22Rv1 (cell line): ENCODE data around the gene DMD.

Experiments used
- CTCF ChIP-seq: fragments of 450-650 bp; IDR thresholded peaks from 2 replicates; pipeline ENCODE4 v1.5.1; 2017; ENCODE audit warnings: mild to moderate bottlenecking
- ZFX ChIP-seq: fragments of 450-650 bp; IDR thresholded peaks from 2 replicates; pipeline ENCODE4 v1.6.1; 2017; ENCODE audit warnings: antibody characterized with exemption, borderline replicate concordance

GRCh38 chrX:31988975-31989374 is 1222.4 kb downstream of the DMD start:
- TF ChIP-seq CTCF (0 out of 2 replicates have a peak, but pooled peaks have one; percentile 7), ZFX (no peak)
